ENCODE results near the gene MOSPD3.

Gene MOSPD3

GRCh38 chr7:100611983-100612729, at the start of gene MOSPD3:
Gene MOSPD3 (plus strand): TSS chr7:100612540. CDS start chr7:100612792, 252 bp downstream.
- no peak for TF ChIP-seq GATA3 (IDR thresholded peaks at IDR 0.05; ENCODE audit: low read depth, low read length)
- no peak; the same call in 1 of the 2 replicates for TF ChIP-seq GATA2 (IDR thresholded peaks at IDR 0.05; ENCODE audit: low read depth, low read length)

DNA sequence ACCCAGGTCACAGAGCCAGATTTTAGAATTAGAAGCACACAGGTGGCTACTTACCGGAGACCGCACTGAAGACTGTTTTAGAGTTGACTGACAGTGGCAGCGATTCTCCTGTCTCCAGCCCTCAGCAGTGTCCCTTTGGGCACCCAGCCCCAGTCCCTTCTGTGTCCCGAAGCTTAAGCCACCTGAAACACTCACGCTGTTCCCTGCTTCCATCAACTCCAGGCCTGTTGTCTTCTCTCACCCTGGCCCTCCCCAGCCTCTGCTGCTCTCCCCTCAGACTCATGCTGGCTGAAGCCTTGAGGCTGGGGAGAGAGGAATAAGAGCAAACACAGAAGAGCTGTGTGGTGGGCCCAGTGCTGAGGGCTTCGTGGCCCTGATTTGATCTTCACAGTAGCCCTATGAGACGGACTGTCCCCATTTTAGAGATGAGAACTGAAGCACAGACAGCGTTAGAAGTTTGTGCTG, 49.2 kb upstream of the MOSPD3 start:
- no peak for TF ChIP-seq GATA2 (IDR thresholded peaks at IDR 0.05; ENCODE audit: low read depth, low read length)
- no peak for TF ChIP-seq GATA3 (IDR thresholded peaks at IDR 0.05; ENCODE audit: low read depth, low read length)

DNA sequence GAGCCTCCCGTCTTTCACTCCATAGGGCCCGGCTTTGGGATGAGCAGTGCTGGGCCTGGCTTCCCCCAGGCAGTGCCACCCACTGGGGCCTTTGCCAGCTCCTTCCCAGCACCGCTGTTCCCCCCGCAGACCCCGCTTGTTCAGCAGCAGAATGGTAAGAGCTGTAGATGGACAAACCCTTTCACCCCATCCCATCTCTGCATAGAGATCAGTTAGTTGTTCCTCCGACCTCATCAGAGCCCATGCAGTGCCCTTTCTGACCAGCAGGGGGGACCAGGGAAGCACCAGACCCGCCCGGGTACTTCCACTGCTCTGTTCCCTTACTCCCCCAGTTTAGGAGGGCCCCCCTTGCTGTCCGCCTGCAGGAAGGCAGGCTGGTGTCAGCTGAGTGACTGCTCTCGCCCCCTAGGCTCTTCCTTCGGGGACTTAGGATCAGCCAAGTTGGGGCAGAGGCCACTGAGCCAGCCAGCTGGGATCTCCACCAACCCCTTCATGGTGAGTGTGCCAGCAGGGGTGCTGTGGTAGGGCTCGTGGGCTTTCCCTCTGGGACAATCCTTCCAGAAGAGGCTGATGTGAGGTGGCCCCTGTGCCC, 48.4 kb upstream of the MOSPD3 start:
- TF ChIP-seq GATA2 (IDR thresholded peaks at IDR 0.05; ENCODE audit: low read depth, low read length) = no peak
- no peak for TF ChIP-seq GATA3 (IDR thresholded peaks at IDR 0.05; ENCODE audit: low read depth, low read length)

DNA sequence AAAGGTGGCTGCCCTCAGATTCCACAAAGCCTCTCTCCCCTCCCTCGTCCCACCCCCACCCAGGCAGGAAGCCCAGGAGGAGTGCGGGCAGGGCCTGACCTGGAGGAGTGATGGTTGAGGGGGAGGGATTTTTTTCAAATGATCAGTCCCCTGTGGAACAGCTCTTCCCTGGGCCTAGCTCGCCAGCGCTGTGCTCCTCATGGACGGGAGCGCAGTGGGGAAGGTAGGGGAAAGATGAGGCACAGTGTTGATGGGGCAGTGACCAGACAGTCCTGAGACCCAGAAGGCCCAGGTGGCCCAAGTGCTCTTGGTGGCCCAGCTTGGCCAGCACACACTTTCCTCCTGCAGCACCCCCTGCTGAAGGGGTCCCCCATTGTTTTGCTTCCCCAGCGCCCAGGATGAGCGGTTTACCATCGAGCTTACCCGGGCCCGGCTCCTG, 47.2 kb upstream of the MOSPD3 start:
- TF ChIP-seq GATA2 (IDR thresholded peaks at IDR 0.05; ENCODE audit: low read depth, low read length) = no peak
- no peak for TF ChIP-seq GATA3 (IDR thresholded peaks at IDR 0.05; ENCODE audit: low read depth, low read length)

- TF ChIP-seq GATA3 (IDR thresholded peaks at IDR 0.05; ENCODE audit: low read depth, low read length) (no peak), GATA2 (IDR thresholded peaks at IDR 0.05; ENCODE audit: low read depth, low read length) (no peak)
These were observed 46.3 kb upstream of the MOSPD3 start for GRCh38 chr7:100566018-100566531.

DNA sequence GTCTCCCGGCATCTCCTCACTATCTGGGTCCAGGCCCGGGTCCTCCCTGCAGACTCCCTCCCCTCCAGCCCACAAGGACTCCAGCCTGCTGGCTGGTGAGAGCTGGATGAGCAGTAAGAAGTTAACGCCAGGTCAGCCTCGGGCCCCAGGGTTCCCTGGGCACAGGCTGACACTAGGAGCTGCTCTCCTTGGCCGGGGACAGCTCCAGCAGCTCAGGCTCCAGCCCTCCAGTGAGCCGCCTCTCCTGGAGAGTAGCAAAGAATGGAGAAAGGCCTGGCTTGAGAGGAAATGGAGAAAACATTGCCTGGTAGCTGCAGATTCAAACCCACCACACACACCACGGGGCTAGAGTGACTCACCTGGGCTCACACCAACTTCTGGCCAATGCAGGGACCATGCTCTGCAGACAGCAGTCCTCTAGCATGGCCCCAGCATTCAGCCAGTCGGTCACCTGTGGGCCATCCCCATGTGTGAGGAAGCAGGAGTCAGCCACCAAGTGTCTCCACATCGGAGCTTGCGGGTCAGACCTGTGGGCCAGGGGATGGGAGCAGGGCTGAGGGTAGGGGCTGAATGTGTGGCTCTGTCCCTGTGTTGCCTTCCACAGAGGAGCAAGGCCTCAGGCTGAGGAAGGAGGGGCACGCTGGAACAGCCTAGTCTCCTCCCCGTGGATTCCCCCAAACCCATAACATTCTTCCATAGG, 45.2 kb upstream of the MOSPD3 start:
- no peak for TF ChIP-seq GATA3 (IDR thresholded peaks at IDR 0.05; ENCODE audit: low read depth, low read length)
- TF ChIP-seq GATA2 (IDR thresholded peaks at IDR 0.05; ENCODE audit: low read depth, low read length) = no peak

GRCh38 chr7:100567751-100568175, 44.6 kb upstream of the MOSPD3 start:
- TF ChIP-seq GATA2 (IDR thresholded peaks at IDR 0.05; ENCODE audit: low read depth, low read length) (no peak), GATA3 (IDR thresholded peaks at IDR 0.05; ENCODE audit: low read depth, low read length) (no peak)

- TF ChIP-seq GATA3 (IDR thresholded peaks at IDR 0.05; ENCODE audit: low read depth, low read length) (no peak), GATA2 (IDR thresholded peaks at IDR 0.05; ENCODE audit: low read depth, low read length) (no peak)
These were observed 44.0 kb upstream of the MOSPD3 start for GRCh38 chr7:100568176-100568895.

DNA sequence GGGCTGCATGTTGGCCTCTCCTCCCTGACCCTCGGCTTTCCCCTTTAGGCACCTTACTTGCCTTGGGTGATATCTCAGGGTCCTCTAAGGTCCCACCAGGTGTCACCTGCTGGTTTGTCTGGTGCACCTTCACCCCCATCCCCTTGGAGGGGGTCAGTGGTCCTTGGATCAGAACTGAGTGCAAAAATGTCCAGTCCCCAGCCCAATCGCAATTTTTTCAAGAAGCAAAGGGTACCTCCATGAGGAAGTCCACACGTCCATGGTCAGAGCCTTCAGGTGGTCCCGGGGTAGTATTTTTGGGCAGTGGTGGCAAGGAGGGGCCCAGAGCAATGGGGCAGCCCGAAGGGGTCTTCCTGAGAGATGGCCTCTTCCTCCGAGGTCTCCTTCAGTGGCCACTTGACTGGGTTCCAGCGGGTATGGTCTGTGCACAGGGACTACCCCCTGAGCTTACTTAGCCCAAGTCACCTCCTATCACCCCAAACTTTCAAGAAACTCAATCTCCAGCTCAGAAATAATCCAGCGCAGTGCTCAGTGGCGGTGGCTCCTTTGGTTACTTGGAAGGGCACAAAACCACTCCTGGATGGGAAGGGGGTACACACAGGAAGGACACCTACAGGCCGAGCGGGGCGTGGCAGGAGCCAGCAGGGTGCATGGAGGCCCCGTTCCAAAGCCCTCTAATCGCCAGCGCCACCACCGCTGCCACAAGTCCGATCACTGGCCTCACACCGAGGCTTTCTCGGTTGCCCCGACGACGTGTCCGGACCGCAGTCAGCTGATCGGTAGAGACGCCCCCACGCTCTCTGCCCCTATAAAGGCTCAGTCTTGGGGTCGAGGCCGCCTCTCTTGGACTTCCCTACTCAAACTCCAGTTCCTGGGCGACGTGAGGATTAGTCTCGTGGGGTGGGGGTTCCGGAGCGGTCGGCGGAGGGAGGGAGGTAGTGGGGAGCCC, 43.2 kb upstream of the MOSPD3 start:
- TF ChIP-seq GATA2 (IDR thresholded peaks at IDR 0.05; ENCODE audit: low read depth, low read length) = no peak
- no peak for TF ChIP-seq GATA3 (IDR thresholded peaks at IDR 0.05; ENCODE audit: low read depth, low read length)

DNA sequence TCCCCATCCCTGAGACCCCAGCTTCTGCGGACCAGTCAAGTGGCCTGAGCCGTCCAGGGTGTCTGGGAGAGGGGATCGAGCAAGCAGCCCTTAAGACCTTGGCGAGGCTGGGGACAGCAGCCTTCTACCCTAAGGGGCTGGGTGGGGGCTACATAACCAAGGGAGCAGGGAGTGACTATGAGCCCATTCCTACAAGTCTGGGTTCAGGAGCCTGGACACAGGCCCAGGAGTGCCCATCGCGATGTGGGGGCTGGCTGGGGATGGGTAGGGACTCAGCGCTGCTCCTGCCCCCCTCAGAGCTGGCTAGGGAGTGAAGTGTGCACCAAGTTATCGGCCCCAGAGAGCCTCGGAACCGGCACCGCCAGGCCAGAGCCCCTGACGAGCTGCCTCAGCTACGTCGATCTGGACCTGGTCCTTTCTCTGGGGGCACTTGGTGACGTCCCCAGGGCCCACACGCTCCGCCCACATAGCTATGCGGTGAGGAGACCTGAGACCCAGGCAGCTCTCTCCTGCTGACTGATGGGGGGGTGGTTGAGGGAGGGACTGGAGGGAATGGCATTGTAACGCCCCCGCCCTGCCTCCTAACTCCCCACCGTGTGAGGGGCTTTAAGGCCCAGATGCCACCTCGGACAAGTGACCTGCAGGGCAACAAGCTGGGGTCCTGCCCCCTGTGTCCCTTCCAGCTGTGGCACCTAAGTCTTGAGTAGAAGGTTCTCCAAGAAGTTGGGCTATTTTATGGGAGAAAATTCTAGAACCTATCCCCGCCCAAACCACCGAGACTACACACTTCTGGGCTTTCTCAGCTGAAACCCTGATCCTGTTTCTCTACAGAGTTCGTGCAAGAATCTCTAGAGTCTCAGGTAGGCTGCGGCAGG, 41.1 kb upstream of the MOSPD3 start:
- TF ChIP-seq GATA2 (IDR thresholded peaks at IDR 0.05; ENCODE audit: low read depth, low read length) (no peak), GATA3 (IDR thresholded peaks at IDR 0.05; ENCODE audit: low read depth, low read length) (no peak)

DNA sequence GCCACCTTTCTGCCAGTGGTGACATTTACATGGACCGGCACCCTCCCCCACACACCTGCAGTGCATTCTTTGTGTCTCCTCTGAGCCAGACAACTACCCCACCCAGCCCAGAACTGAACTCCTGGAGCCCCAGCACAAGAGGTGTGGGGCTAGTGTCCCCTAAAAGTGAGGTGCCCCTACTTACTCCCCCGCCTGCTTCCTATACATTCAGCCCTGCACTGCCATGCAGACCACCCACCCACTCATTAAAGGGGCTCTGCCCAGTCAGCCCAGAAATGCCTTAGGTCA, 40.6 kb upstream of the MOSPD3 start:
- no peak for TF ChIP-seq GATA3 (IDR thresholded peaks at IDR 0.05; ENCODE audit: low read depth, low read length)
- no peak for TF ChIP-seq GATA2 (IDR thresholded peaks at IDR 0.05; ENCODE audit: low read depth, low read length)

All from SH-SY5Y (cell line).